ENCODE data around the gene PPP1R12C. TPM values are rescaled to one million over a fixed set of nuclear protein-coding genes. Genes with fewer than 3 reads are reported as not detected.
A peak's percentile ranks its signal among the peaks of the same experiment; 100 is the strongest.

The PPP1R12C gene
- total RNA-seq, 5 donors from 2014 or later (not counting 1 experiment from before 2014, with no cell fraction given) = 129 to 197 (median 173) TPM

DNA sequence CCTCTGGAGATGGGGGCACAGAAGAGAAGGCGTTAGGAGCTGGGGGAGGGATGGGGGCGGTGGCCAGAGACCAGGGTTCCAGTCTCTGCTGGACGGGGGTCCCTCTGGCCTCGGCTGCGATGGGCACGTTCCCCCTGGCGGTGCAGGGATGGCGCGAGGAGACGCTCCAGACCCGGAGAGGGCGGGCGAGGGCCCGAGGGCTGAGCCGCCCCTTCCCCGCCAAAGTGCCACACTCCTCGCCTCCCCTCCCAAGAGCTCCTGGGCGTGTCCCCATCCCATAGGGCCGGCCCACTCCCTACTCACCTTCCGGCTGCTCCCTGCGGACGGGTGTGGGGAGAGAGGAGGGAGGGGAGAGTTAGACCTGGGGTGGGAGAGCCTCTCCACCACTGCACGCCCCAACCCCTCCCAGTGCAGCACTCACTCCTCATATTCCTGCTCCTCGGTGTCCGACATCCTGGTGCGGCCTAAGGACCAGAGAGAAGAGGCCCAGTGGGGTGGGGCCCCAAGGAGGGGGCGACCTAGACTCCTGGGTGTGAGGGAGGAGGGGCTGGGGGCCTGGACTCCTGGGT lies 29.4 kb upstream of the PPP1R12C start:
- ChIA-PET CTCF (interaction anchor here (0.6 to 1.3 kb wide), 6 partner anchors 328 to 1051 kb away, joined by 3 to 5 read pairs (median 3); no protein-coding TSS in a partner anchor), POLR2A (no interaction called here)
- Histone ChIP-seq H3K27ac (ENCODE audit: low read length) (no peak overlapping the region), H3K4me3 (ENCODE audit: control insufficient read depth in 1 of 2, extremely low read depth in 1 of 2, low read length in 1 of 2) (no peak overlapping the region), H3K36me3 (ENCODE audit: control insufficient read depth in 2 of 2, extremely low read depth in 1 of 2, insufficient read depth in 1 of 2, low read length in 1 of 2) (no peaks in the 10 kb centered on the region), H3K27me3 (replicated peaks in 1 of 2; ENCODE audit: control insufficient read depth in 2 of 2, extremely low read depth in 1 of 2, insufficient read depth in 2 of 2, low read length in 1 of 2) (peaks cover 4 to 80% of the 10 kb centered on the region in 2 experiments), H3K4me1 (ENCODE audit: control insufficient read depth in 1 of 2, extremely low read depth in 1 of 2, insufficient read depth in 2 of 2, low read length in 2 of 2) (peaks cover 0 to 17% of the 10 kb centered on the region in 2 experiments), H3K9me3 (peaks cover under 1% of the 10 kb centered on the region)
- no peak for DNase-seq
- ATAC-seq (replicated peaks in 1 of 4) = no peak
- H3K27me3 Mint-ChIP-seq = peaks cover 51 to 63% of the 10 kb centered on the region in 2 donors
- no peaks in the 10 kb centered on the region for H3K36me3 Mint-ChIP-seq
- WGBS (ENCODE audit: insufficient coverage) = 5% methylated on average over 17 of the region's 27 CpGs
- H3K9me3 Mint-ChIP-seq = peaks cover 1 to 5% (median 3%) of the 10 kb centered on the region in 3 donors
- H3K4me1 Mint-ChIP-seq = peaks cover 4 to 5% (median 4%) of the 10 kb centered on the region in 3 donors
- no peak overlapping the region for H3K4me3 Mint-ChIP-seq
- no peak overlapping the region for H3K27ac Mint-ChIP-seq

GRCh38 chr19:55146078-55146704 lies 28.8 kb upstream of the PPP1R12C start:
- ATAC-seq (replicated peaks in 1 of 4) (peak in 1 of 4 experiments; percentile 44), DNase-seq (peak in 3 of 35 experiments; percentile 8 to 42 (median 15))
- H3K27ac ChIP-seq (ENCODE audit: low read length) = no peak overlapping the region
- Mint-ChIP-seq H3K36me3 (no peaks in the 10 kb centered on the region), H3K4me3 (no peak overlapping the region), H3K4me1 (peaks cover 3 to 4% (median 3%) of the 10 kb centered on the region in 3 donors), H3K27ac (no peak overlapping the region), H3K9me3 (no peaks in the 10 kb centered on the region), H3K27me3 (peaks cover 52 to 68% of the 10 kb centered on the region in 2 donors)
- WGBS (ENCODE audit: insufficient coverage) = 1% methylated on average over 10 of the region's 41 CpGs
- no peaks in the 10 kb centered on the region for H3K36me3 ChIP-seq (ENCODE audit: control insufficient read depth in 2 of 2, extremely low read depth in 1 of 2, insufficient read depth in 1 of 2, low read length in 1 of 2)
- H3K27me3 ChIP-seq (replicated peaks in 1 of 2; ENCODE audit: control insufficient read depth in 2 of 2, extremely low read depth in 1 of 2, insufficient read depth in 2 of 2, low read length in 1 of 2) = peaks cover 4 to 86% of the 10 kb centered on the region in 2 experiments
- POLR2A ChIA-PET = no interaction called here
- no peaks in the 10 kb centered on the region for H3K9me3 ChIP-seq
- H3K4me3 ChIP-seq (ENCODE audit: control insufficient read depth in 1 of 2, extremely low read depth in 1 of 2, low read length in 1 of 2) = no peak overlapping the region
- CTCF ChIA-PET = interaction anchor here (0.6 to 0.8 kb wide), 4 partner anchors 24 to 1050 kb away, joined by 3 to 5 read pairs (median 3); no protein-coding TSS in a partner anchor
- peaks cover 0 to 17% of the 10 kb centered on the region in 2 experiments for H3K4me1 ChIP-seq (ENCODE audit: control insufficient read depth in 1 of 2, extremely low read depth in 1 of 2, insufficient read depth in 2 of 2, low read length in 2 of 2)

DNA sequence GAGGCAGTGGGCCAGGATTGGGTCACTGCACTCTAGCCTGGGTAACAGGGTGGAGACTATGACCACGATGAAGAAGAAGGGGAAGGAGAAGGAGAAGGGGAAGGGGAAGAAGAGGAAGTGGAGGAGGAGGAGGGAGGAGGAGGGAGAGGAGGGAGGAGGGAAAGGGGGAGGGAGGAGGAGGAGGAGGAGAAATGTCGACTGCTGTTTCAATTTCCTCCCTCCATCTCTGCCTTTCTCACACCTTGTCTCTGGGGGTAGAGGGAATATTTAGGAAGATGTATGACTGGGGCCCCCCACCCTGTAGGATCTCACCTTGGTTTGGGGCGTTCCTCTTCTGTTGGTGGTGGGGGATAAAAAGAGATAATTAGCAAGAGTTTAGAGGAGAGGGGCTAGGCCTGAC lies 27.8 kb upstream of the PPP1R12C start:
- Histone ChIP-seq H3K27me3 (replicated peaks in 1 of 2; ENCODE audit: control insufficient read depth in 2 of 2, extremely low read depth in 1 of 2, insufficient read depth in 2 of 2, low read length in 1 of 2) (peaks cover 4 to 96% of the 10 kb centered on the region in 2 experiments), H3K27ac (ENCODE audit: low read length) (no peak overlapping the region), H3K9me3 (no peaks in the 10 kb centered on the region), H3K4me3 (ENCODE audit: control insufficient read depth in 1 of 2, extremely low read depth in 1 of 2, low read length in 1 of 2) (no peak overlapping the region), H3K36me3 (ENCODE audit: control insufficient read depth in 2 of 2, extremely low read depth in 1 of 2, insufficient read depth in 1 of 2, low read length in 1 of 2) (no peaks in the 10 kb centered on the region), H3K4me1 (ENCODE audit: control insufficient read depth in 1 of 2, extremely low read depth in 1 of 2, insufficient read depth in 2 of 2, low read length in 2 of 2) (peaks cover 0 to 20% of the 10 kb centered on the region in 2 experiments)
- H3K4me3 Mint-ChIP-seq = no peak overlapping the region
- H3K27ac Mint-ChIP-seq = no peak overlapping the region
- ATAC-seq (replicated peaks in 1 of 4) (no peak), DNase-seq (no peak)
- no peaks in the 10 kb centered on the region for H3K9me3 Mint-ChIP-seq
- 17% methylated on average over 1 of the region's 3 CpGs for WGBS (ENCODE audit: insufficient coverage)
- H3K27me3 Mint-ChIP-seq = peaks cover 54 to 74% of the 10 kb centered on the region in 2 donors
- no peaks in the 10 kb centered on the region for H3K36me3 Mint-ChIP-seq
- ChIA-PET CTCF (no interaction called here), POLR2A (no interaction called here)
- H3K4me1 Mint-ChIP-seq = peaks cover 4 to 6% (median 6%) of the 10 kb centered on the region in 3 donors

- H3K4me3 ChIP-seq (ENCODE audit: control insufficient read depth in 1 of 2, extremely low read depth in 1 of 2, low read length in 1 of 2) = no peak overlapping the region
- no peaks in the 10 kb centered on the region for H3K36me3 Mint-ChIP-seq
- H3K4me3 Mint-ChIP-seq = no peak overlapping the region
- ATAC-seq (replicated peaks in 1 of 4) = peak in 1 of 4 experiments; percentile 10
- H3K27ac Mint-ChIP-seq = no peak overlapping the region
- H3K36me3 ChIP-seq (ENCODE audit: control insufficient read depth in 2 of 2, extremely low read depth in 1 of 2, insufficient read depth in 1 of 2, low read length in 1 of 2) = no peaks in the 10 kb centered on the region
- H3K9me3 ChIP-seq = no peaks in the 10 kb centered on the region
- DNase-seq = no peak
- peaks cover 0 to 18% of the 10 kb centered on the region in 2 experiments for H3K4me1 ChIP-seq (ENCODE audit: control insufficient read depth in 1 of 2, extremely low read depth in 1 of 2, insufficient read depth in 2 of 2, low read length in 2 of 2)
- H3K4me1 Mint-ChIP-seq = peaks cover 4 to 6% (median 6%) of the 10 kb centered on the region in 3 donors
- CTCF ChIA-PET = interaction anchor here (0.6 to 1.6 kb wide), 5 partner anchors 9 to 362 kb away, joined by 5 to 19 read pairs (median 5); no protein-coding TSS in a partner anchor
- 30% methylated on average over 8 of the region's 21 CpGs for WGBS (ENCODE audit: insufficient coverage)
- H3K27ac ChIP-seq (ENCODE audit: low read length) = no peak overlapping the region
- no peaks in the 10 kb centered on the region for H3K9me3 Mint-ChIP-seq
- peaks cover 2 to 97% of the 10 kb centered on the region in 2 experiments for H3K27me3 ChIP-seq (replicated peaks in 1 of 2; ENCODE audit: control insufficient read depth in 2 of 2, extremely low read depth in 1 of 2, insufficient read depth in 2 of 2, low read length in 1 of 2)
- POLR2A ChIA-PET = no interaction called here
- H3K27me3 Mint-ChIP-seq = peaks cover 37 to 69% of the 10 kb centered on the region in 2 donors
Observed at GRCh38 chr19:55141696-55142095, 24.3 kb upstream of the PPP1R12C start.

- no peaks in the 10 kb centered on the region for H3K36me3 Mint-ChIP-seq
- H3K9me3 Mint-ChIP-seq = no peaks in the 10 kb centered on the region
- POLR2A ChIA-PET = no interaction called here
- no peak overlapping the region for H3K4me3 Mint-ChIP-seq
- H3K4me1 Mint-ChIP-seq = peaks cover 3 to 6% (median 3%) of the 10 kb centered on the region in 3 donors
- H3K27me3 Mint-ChIP-seq = peaks cover 12 to 55% of the 10 kb centered on the region in 2 donors
- H3K4me3 ChIP-seq (ENCODE audit: control insufficient read depth in 1 of 2, extremely low read depth in 1 of 2, low read length in 1 of 2) = no peak overlapping the region
- H3K27ac Mint-ChIP-seq = no peak overlapping the region
- H3K9me3 ChIP-seq = no peaks in the 10 kb centered on the region
- peaks cover 2 to 85% of the 10 kb centered on the region in 2 experiments for H3K27me3 ChIP-seq (replicated peaks in 1 of 2; ENCODE audit: control insufficient read depth in 2 of 2, extremely low read depth in 1 of 2, insufficient read depth in 2 of 2, low read length in 1 of 2)
- CTCF ChIA-PET = no interaction called here
- H3K27ac ChIP-seq (ENCODE audit: low read length) = no peak overlapping the region
- H3K36me3 ChIP-seq (ENCODE audit: control insufficient read depth in 2 of 2, extremely low read depth in 1 of 2, insufficient read depth in 1 of 2, low read length in 1 of 2) = no peaks in the 10 kb centered on the region
- no CpG with 5 or more reads among the region's 9 CpGs for WGBS (ENCODE audit: insufficient coverage)
- DNase-seq = no peak
- H3K4me1 ChIP-seq (ENCODE audit: control insufficient read depth in 1 of 2, extremely low read depth in 1 of 2, insufficient read depth in 2 of 2, low read length in 2 of 2) = peaks cover 0 to 6% of the 10 kb centered on the region in 2 experiments
- no peak for ATAC-seq (replicated peaks in 1 of 4)
Observed at GRCh38 chr19:55137915-55138314, 20.5 kb upstream of the PPP1R12C start.

DNA sequence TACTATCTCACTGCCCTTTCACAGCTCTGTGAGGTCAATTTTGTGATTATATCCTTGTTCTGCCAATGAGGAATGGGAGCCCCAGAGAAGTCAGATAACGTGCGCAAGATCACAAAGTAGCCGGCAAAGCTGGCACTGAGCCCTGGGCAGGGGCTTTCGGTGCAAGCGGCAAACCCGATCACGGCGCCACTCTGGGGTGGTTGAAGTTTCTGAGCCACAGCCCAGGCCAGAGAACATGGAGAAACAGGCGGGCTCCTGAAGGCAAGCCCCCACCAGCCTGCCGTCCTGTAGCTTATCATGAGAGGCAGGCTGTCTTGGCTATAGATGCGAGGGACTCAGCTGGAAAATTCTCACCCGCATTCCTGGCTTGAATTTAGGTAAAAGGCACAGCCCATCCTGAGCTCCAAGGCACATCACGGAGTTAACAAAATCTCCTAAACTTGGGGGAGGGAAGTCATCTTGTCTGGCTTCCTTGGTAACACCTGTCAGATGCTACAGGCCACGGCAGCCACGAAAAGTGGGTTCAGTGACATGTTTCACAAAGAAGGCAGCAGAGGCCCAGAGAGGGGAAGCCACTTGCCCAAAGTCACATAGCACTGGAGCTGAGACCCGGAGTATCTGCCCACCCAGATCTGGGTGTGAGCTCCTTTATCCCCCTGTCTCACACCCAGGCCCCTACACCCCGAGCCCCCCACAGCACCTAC lies 19.1 kb upstream of the PPP1R12C start:
- ChIA-PET POLR2A (no interaction called here), CTCF (interaction anchor here in 1 of 2 donors (0.6 kb wide), 1 partner anchor 1032 kb away, joined by 5 read pairs; no protein-coding TSS in a partner anchor)
- no peak overlapping the region for H3K27ac ChIP-seq (ENCODE audit: low read length)
- Mint-ChIP-seq H3K27ac (no peak overlapping the region), H3K4me1 (peaks cover 3 to 6% (median 3%) of the 10 kb centered on the region in 3 donors), H3K36me3 (no peaks in the 10 kb centered on the region), H3K9me3 (no peaks in the 10 kb centered on the region), H3K4me3 (no peak overlapping the region), H3K27me3 (peaks cover 18 to 59% of the 10 kb centered on the region in 2 donors)
- H3K4me3 ChIP-seq (ENCODE audit: control insufficient read depth in 1 of 2, extremely low read depth in 1 of 2, low read length in 1 of 2) = no peak overlapping the region
- H3K9me3 ChIP-seq = no peaks in the 10 kb centered on the region
- peaks cover 2 to 84% of the 10 kb centered on the region in 2 experiments for H3K27me3 ChIP-seq (replicated peaks in 1 of 2; ENCODE audit: control insufficient read depth in 2 of 2, extremely low read depth in 1 of 2, insufficient read depth in 2 of 2, low read length in 1 of 2)
- ATAC-seq (replicated peaks in 1 of 4) (no peak), DNase-seq (no peak)
- no peaks in the 10 kb centered on the region for H3K36me3 ChIP-seq (ENCODE audit: control insufficient read depth in 2 of 2, extremely low read depth in 1 of 2, insufficient read depth in 1 of 2, low read length in 1 of 2)
- 77% methylated on average over 16 of the region's 17 CpGs for WGBS (ENCODE audit: insufficient coverage)
- peaks cover 0 to 6% of the 10 kb centered on the region in 2 experiments for H3K4me1 ChIP-seq (ENCODE audit: control insufficient read depth in 1 of 2, extremely low read depth in 1 of 2, insufficient read depth in 2 of 2, low read length in 2 of 2)

All from T-cell (primary cell).